Measurements from ENCODE around the gene RHCE. TPM values are rescaled to one million over a fixed set of nuclear protein-coding genes. Genes with fewer than 3 reads are reported as not detected.
"Not testable (repeated sequence)": the region's sequence is repeated elsewhere in the genome, so short reads cannot be mapped to it uniquely, and the experiment has no call there.

Gene RHCE
- total RNA-seq, 1 experiment from 2014 or later: 3.1 TPM

- not testable (repeated sequence) for H3K27me3 ChIP-seq (ENCODE audit: low read length); H3K9me2 ChIP-seq (replicated peaks; ENCODE audit: insufficient read depth, low read length); H3K4me2 ChIP-seq (ENCODE audit: low read depth, low read length, poor library complexity, severe bottlenecking); H2AFZ ChIP-seq (ENCODE audit: low read length); H3K9ac ChIP-seq (ENCODE audit: low read length); H3K27ac ChIP-seq (ENCODE audit: low read length); H3K79me2 ChIP-seq (ENCODE audit: low read length); DNase-seq; H3K4me1 ChIP-seq (ENCODE audit: low read length); H3K4me3 ChIP-seq (ENCODE audit: low read length); H3K9me3 ChIP-seq (ENCODE audit: low read length); H4K20me1 ChIP-seq (ENCODE audit: insufficient read depth, low read depth, low read length); H3K36me3 ChIP-seq (ENCODE audit: insufficient read depth, low read length)
Observed at GRCh38 chr1:25324407-25324806, 96.2 kb downstream of the RHCE start.

GRCh38 chr1:25322127-25322526, 98.5 kb downstream of the RHCE start:
- not testable (repeated sequence) for H3K9ac ChIP-seq (ENCODE audit: low read length); H3K36me3 ChIP-seq (ENCODE audit: insufficient read depth, low read length); H3K4me3 ChIP-seq (ENCODE audit: low read length); DNase-seq; H3K9me3 ChIP-seq (ENCODE audit: low read length); H2AFZ ChIP-seq (ENCODE audit: low read length); H3K9me2 ChIP-seq (replicated peaks; ENCODE audit: insufficient read depth, low read length); H3K27ac ChIP-seq (ENCODE audit: low read length); H3K4me1 ChIP-seq (ENCODE audit: low read length); H3K27me3 ChIP-seq (ENCODE audit: low read length); H3K4me2 ChIP-seq (ENCODE audit: low read depth, low read length, poor library complexity, severe bottlenecking); H3K79me2 ChIP-seq (ENCODE audit: low read length); H4K20me1 ChIP-seq (ENCODE audit: insufficient read depth, low read depth, low read length)

GRCh38 chr1:25320314-25320938, 100.2 kb downstream of the RHCE start:
- not testable (repeated sequence) for H4K20me1 ChIP-seq (ENCODE audit: insufficient read depth, low read depth, low read length); H3K4me1 ChIP-seq (ENCODE audit: low read length); H3K4me2 ChIP-seq (ENCODE audit: low read depth, low read length, poor library complexity, severe bottlenecking); H3K79me2 ChIP-seq (ENCODE audit: low read length); H3K4me3 ChIP-seq (ENCODE audit: low read length); H3K9me3 ChIP-seq (ENCODE audit: low read length); H3K27me3 ChIP-seq (ENCODE audit: low read length); H3K27ac ChIP-seq (ENCODE audit: low read length); H3K9ac ChIP-seq (ENCODE audit: low read length); DNase-seq; H2AFZ ChIP-seq (ENCODE audit: low read length); H3K9me2 ChIP-seq (replicated peaks; ENCODE audit: insufficient read depth, low read length); H3K36me3 ChIP-seq (ENCODE audit: insufficient read depth, low read length)

- not testable (repeated sequence) for H3K4me1 ChIP-seq (ENCODE audit: low read length); H4K20me1 ChIP-seq (ENCODE audit: insufficient read depth, low read depth, low read length); H2AFZ ChIP-seq (ENCODE audit: low read length)
Observed at GRCh38 chr1:25312806-25313470, 107.7 kb downstream of the RHCE start.

More at GRCh38 chr1:25312806-25313470, 107.7 kb downstream of the RHCE start:
- not testable (repeated sequence) for H3K36me3 ChIP-seq (ENCODE audit: insufficient read depth, low read length); H3K9ac ChIP-seq (ENCODE audit: low read length); H3K27ac ChIP-seq (ENCODE audit: low read length); H3K9me3 ChIP-seq (ENCODE audit: low read length); H3K9me2 ChIP-seq (replicated peaks; ENCODE audit: insufficient read depth, low read length); H3K4me3 ChIP-seq (ENCODE audit: low read length); H3K79me2 ChIP-seq (ENCODE audit: low read length); H3K27me3 ChIP-seq (ENCODE audit: low read length); H3K4me2 ChIP-seq (ENCODE audit: low read depth, low read length, poor library complexity, severe bottlenecking)
- DNase-seq: peak; percentile 43

Other genes with a start within 250 kb of the RHCE start
- 57.4 and 62.6 TPM in 2 replicates for gene SYF2, start 188.3 kb downstream of the RHCE start, total RNA-seq (2014; rRNA removed; shearing (Covaris generic); ENCODE audit: low replicate concordance)
- 151 and 155 TPM in 2 replicates for gene RSRP1, start 173.4 kb downstream of the RHCE start, total RNA-seq (2014; rRNA removed; shearing (Covaris generic); ENCODE audit: low replicate concordance)
- gene RHD, start 148.3 kb downstream of the RHCE start, total RNA-seq (2014; rRNA removed; shearing (Covaris generic); ENCODE audit: low replicate concordance): 0.26 TPM in 1 of 2 replicates, not detected in the other
- gene TMEM50A, start 82.5 kb downstream of the RHCE start, total RNA-seq (2014; rRNA removed; shearing (Covaris generic); ENCODE audit: low replicate concordance): 94.0 and 129 TPM in 2 replicates
- gene MACO1, start 10.1 kb upstream of the RHCE start, total RNA-seq (2014; rRNA removed; shearing (Covaris generic); ENCODE audit: low replicate concordance): 29.7 and 31.4 TPM in 2 replicates
- gene LDLRAP1, start 122.8 kb upstream of the RHCE start, total RNA-seq (2014; rRNA removed; shearing (Covaris generic); ENCODE audit: low replicate concordance): not detected in 2 replicates
- not detected in 2 replicates for gene MAN1C1, start 196.0 kb upstream of the RHCE start, total RNA-seq (2014; rRNA removed; shearing (Covaris generic); ENCODE audit: low replicate concordance)